ENCODE measurements around the gene NUDT22. TPM values are rescaled to one million over a fixed set of nuclear protein-coding genes. Genes with fewer than 3 reads are reported as not detected.

Gene NUDT22
- total RNA-seq, 6 donors from 2014 or later = 30.3 to 94.3 (median 68.0) TPM

- no peaks in the 10 kb centered on the region for H3K27me3 ChIP-seq
- H3K9me3 ChIP-seq = no peaks in the 10 kb centered on the region
- ATAC-seq (ENCODE audit: low FRiP score in 2 of 2) = no peak
- TF ChIP-seq, protein P1, sequence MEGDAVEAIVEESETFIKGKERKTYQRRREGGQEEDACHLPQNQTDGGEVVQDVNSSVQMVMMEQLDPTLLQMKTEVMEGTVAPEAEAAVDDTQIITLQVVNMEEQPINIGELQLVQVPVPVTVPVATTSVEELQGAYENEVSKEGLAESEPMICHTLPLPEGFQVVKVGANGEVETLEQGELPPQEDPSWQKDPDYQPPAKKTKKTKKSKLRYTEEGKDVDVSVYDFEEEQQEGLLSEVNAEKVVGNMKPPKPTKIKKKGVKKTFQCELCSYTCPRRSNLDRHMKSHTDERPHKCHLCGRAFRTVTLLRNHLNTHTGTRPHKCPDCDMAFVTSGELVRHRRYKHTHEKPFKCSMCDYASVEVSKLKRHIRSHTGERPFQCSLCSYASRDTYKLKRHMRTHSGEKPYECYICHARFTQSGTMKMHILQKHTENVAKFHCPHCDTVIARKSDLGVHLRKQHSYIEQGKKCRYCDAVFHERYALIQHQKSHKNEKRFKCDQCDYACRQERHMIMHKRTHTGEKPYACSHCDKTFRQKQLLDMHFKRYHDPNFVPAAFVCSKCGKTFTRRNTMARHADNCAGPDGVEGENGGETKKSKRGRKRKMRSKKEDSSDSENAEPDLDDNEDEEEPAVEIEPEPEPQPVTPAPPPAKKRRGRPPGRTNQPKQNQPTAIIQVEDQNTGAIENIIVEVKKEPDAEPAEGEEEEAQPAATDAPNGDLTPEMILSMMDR (IDR thresholded peaks at IDR 0.05) = no peak
- TF ChIP-seq POLR2AphosphoS5 (IDR thresholded peaks at IDR 0.05) = peak in 1 of 2 donors; percentile 54
- 75 to 88% methylated on average over 11 of the region's 11 CpGs for WGBS, 2 donors
- peak overlapping the region; percentile 93 to 99 (median 98) for H3K27ac ChIP-seq
- peaks cover 0 to 31% (median 18%) of the 10 kb centered on the region in 4 donors for H3K36me3 ChIP-seq
- peaks cover 53 to 74% (median 57%) of the 10 kb centered on the region in 4 donors for H3K4me1 ChIP-seq
- DNase-seq = peak; percentile 40 to 55
- peak overlapping the region in 3 of 4 donors; percentile 71 to 92 (median 89) for H3K4me3 ChIP-seq
These were observed 13.8 kb downstream of the NUDT22 start for GRCh38 chr11:64239662-64240434.

DNA sequence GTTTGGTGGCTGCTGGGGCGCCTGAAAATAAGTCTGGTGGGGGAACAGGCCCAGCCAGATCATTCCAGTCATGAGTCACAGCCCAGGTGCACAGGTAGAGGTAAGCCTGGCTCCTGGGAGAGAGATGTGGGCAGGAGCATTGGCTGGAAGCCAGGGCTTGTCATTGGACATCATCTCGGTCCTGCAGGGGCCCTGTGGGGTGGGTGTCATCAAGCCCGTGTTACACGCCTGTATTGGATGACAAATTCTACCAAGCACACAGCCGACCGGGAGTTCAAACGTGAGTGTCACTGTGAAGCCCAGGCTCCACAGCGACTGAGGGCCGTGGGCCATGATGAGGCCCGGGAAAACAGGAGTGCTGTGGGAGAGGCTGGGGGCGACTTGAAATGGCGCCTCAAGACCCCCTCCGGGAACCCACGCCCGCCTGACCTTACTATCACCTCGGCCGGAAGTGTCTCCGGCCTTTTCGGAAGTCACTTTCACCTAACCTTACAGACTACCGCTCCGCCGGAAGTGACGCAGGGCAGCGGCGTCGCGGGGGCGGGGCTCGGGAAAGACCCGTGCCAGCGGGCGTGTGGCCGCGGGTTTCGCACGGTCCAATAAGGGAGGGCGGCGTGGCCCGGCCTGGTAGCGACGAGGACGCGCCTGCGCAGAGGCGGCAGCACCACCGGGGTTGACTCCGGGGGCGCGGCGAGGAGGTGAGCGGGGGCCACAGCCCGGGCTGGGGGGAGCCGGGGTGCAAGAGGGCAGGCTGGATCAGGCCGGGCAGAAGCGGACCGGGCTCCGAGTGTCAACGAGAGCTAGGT, 14.6 kb downstream of the NUDT22 start, which contains the start of gene FKBP2:
Gene FKBP2 (plus strand): TSS at position 661 of the 806 bp plus-strand sequence. CDS start 1,293 bp downstream, outside the sequence.
- Histone ChIP-seq H3K4me1 (peaks cover 54 to 74% (median 57%) of the 10 kb centered on the region in 4 donors), H3K36me3 (peaks cover 0 to 31% (median 18%) of the 10 kb centered on the region in 4 donors), H3K4me3 (peak within 1 kb of the TSS; percentile 71 to 97 (median 90)), H3K27ac (peak within 1 kb of the TSS; percentile 93 to 99 (median 98)), H3K9me3 (no peaks in the 10 kb centered on the region), H3K27me3 (no peaks in the 10 kb centered on the region)
- DNase-seq (peak; percentile 99 to 100), ATAC-seq (ENCODE audit: low FRiP score in 2 of 2) (peak; percentile 89)
- WGBS, 2 donors = 0 to 2% methylated on average over 15 to 55 of the region's 58 CpGs
- TF ChIP-seq POLR2A (IDR thresholded peaks at IDR 0.05) = peak in 3 of 4 donors; percentile 69 to 92 (median 72)
- TF ChIP-seq, protein P1 (IDR thresholded peaks at IDR 0.05) = peak in 2 of 6 experiments; percentile 8 to 45
- TF ChIP-seq POLR2AphosphoS5 (IDR thresholded peaks at IDR 0.05) = peak; percentile 96 to 97
- peak in 2 of 4 donors; percentile 32 to 67 for TF ChIP-seq EP300 (IDR thresholded peaks at IDR 0.05)

DNA sequence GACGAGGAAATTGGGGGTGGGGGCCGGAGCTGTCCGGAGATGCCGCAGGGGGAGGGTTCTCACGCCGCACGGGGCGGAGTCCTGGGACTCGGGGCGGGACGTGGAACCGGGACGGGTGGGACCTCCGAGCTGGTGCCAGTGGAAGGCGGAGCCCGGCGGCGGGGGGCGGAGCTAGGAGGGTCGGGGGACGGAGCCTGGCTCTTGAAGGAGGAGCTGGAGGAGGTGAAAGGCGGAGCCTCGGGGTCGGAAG, 15.1 kb downstream of the NUDT22 start:
- Histone ChIP-seq H3K9me3 (no peaks in the 10 kb centered on the region), H3K4me3 (peak overlapping the region; percentile 4 to 92 (median 80)), H3K4me1 (peaks cover 55 to 74% (median 59%) of the 10 kb centered on the region in 4 donors), H3K27me3 (no peaks in the 10 kb centered on the region), H3K36me3 (peaks cover 0 to 31% (median 18%) of the 10 kb centered on the region in 4 donors), H3K27ac (peak overlapping the region; percentile 93 to 99 (median 98))
- peak; percentile 94 to 96 for ATAC-seq (ENCODE audit: low FRiP score in 2 of 2)
- WGBS, 2 donors = 1 to 2% methylated on average over 11 to 24 of the region's 24 CpGs
- TF ChIP-seq, protein P1 (IDR thresholded peaks at IDR 0.05) = no peak
- TF ChIP-seq EP300 (IDR thresholded peaks at IDR 0.05) (no peak), POLR2AphosphoS5 (IDR thresholded peaks at IDR 0.05) (no peak), POLR2A (IDR thresholded peaks at IDR 0.05) (no peak)
- peak; percentile 100 for DNase-seq

- TF ChIP-seq EP300 (IDR thresholded peaks at IDR 0.05) = no peak
- TF ChIP-seq POLR2A (IDR thresholded peaks at IDR 0.05) = peak in 3 of 4 donors; percentile 34 to 58 (median 45)
- peak; percentile 61 to 75 for TF ChIP-seq POLR2AphosphoS5 (IDR thresholded peaks at IDR 0.05)
- TF ChIP-seq, protein P1 (IDR thresholded peaks at IDR 0.05) = peak in 3 of 6 experiments; percentile 11 to 38 (median 14)
- ATAC-seq (ENCODE audit: low FRiP score in 2 of 2) (peak in 1 of 2 donors; percentile 2), DNase-seq (peak in 1 of 2 donors; percentile 55)
- Histone ChIP-seq H3K27ac (peak overlapping the region; percentile 93 to 99 (median 98)), H3K4me1 (peaks cover 55 to 73% (median 59%) of the 10 kb centered on the region in 4 donors), H3K9me3 (no peaks in the 10 kb centered on the region), H3K4me3 (peak overlapping the region; percentile 71 to 97 (median 90)), H3K27me3 (no peaks in the 10 kb centered on the region), H3K36me3 (peaks cover 0 to 31% (median 18%) of the 10 kb centered on the region in 4 donors)
- WGBS, 2 donors = 0 to 1% methylated on average over 23 to 43 of the region's 63 CpGs
These were observed 15.7 kb downstream of the NUDT22 start for GRCh38 chr11:64241491-64242374.
